Stimulated activated CD8-positive, alpha-beta memory T cell treated with anti-CD3 and anti-CD28 coated beads, Interleukin-7, amount 100 ng/mL, for 24 hours (primary cell): ENCODE results near the gene ARSB.
"Not testable (repeated sequence)": the region's sequence is repeated elsewhere in the genome, so short reads cannot be mapped to it uniquely, and the experiment has no call there.

Source experiments
- DNase-seq: peaks from one replicate; pipeline ENCODE4 v3.0.0-alpha.2; 2020; ENCODE audit warnings: low read depth

ARSB gene

GRCh38 chr5:78776637-78777036, 208.5 kb downstream of the ARSB start:
- no peak for DNase-seq

DNA sequence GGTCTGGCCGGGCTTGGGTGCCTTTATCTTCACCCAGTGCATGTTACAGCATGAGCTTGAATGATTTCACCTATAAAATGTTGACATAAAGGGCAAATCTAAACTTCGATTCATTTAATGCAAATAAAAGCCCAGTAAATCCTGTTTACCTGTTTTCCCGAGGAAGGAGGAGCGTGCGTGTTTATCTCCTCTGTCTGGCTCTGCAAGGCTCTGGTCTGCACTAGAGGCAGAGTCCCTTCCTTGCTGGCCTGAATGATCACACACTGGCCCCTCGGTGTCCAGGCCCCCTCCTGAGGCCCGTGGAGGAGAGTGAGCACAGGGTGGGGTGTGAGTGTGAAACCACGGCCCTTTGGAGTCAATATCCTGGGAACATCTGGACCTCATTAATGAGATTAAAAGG, 211.5 kb downstream of the ARSB start:
- DNase-seq, result no peak

DNA sequence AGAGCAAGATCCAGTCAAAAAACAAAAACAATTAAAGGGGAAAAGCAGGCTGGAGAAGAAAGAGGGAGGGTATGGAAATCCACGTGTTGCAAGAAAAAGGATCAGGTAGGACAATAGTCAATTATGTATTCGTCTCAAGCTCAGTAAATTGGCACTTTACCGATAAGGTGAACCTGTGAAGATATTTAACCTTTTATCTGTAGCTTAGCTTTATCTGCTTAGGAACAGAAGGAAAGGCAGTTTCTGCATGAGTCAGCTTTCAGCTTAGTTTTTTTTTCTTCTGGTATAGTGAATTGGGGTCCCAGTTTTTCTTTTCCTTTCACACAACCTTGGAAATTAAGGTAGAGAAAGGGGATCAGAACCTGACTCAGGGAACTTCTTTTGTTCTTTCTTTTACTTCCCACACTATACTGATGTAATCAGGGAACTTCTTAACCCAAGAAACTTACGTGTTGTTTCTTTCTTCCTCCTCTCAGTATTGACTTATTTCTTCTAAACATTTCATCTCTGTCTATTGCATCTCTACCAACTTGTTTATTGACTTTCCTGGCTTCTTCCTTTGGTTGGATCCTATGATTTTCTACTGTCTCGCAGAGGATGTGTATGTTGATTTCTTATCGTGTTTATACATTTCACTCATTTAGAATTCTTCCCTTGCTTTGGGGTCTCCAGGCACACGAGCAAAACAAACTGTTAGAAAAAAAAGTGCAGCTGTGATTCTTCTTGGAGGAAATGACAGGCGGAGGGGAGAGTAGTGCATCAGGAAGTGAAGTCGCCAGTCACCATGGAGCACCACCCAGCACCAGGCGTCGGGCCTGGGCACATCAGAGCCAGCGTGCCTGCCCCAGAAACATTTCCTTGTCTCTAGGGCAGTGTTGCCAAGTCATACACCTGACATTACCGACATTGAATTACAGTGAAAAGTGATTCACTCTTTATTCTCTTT, 213.6 kb downstream of the ARSB start:
- no peak for DNase-seq

- DNase-seq, result no peak
Measured at GRCh38 chr5:78768781-78769380, 216.2 kb downstream of the ARSB start.

- no peak for DNase-seq
Measured at GRCh38 chr5:78766412-78766762, 218.7 kb downstream of the ARSB start.

GRCh38 chr5:78765756-78766411, 219.2 kb downstream of the ARSB start:
- no peak for DNase-seq

DNA sequence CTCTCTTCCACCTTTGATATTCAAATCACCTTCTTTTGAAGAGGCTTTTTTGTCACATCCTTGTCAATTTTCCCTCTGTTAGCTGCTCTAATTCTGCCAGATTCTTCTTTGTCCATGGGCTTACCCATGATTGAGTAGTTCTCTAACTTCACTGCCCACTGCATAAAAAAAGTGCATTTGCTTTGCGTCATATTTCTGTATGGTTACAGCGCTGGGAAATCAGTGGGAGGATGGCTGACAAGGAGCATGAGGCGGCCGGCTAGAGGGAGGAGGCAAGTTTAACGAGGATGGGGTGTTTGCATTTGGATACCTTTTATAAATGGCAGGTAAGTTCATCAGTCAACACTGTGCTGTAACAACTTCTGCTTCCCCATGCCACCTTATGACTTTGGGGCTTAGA, 220.0 kb downstream of the ARSB start:
- DNase-seq, result no peak

- no peak for DNase-seq
Measured at GRCh38 chr5:78763659-78764189, 221.4 kb downstream of the ARSB start.

DNA sequence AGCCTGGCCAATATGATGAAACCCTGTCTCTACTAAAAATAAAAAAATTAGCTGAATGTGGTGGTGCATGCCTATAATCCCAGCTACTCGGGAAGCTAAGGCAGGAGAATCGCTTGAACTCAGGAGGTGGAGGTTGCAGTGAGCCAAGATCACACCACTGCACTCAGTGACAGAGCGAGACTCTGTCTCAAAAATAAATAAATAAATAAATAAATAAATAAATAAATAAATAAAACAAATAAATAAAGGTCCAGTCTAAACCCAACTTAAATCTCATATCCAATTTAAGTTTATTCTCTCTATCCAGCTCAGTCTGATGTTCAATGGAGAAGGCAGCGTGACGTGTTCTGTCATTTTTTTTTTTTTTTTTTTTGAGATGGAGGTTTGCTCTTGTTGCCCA, 222.4 kb downstream of the ARSB start:
- DNase-seq, result not testable (repeated sequence)

GRCh38 chr5:78761840-78762239, 223.3 kb downstream of the ARSB start:
- no peak for DNase-seq

GRCh38 chr5:78760770-78761169, 224.3 kb downstream of the ARSB start:
- no peak for DNase-seq

- DNase-seq, result no peak
Measured at GRCh38 chr5:78760366-78760765, 224.7 kb downstream of the ARSB start.

DNA sequence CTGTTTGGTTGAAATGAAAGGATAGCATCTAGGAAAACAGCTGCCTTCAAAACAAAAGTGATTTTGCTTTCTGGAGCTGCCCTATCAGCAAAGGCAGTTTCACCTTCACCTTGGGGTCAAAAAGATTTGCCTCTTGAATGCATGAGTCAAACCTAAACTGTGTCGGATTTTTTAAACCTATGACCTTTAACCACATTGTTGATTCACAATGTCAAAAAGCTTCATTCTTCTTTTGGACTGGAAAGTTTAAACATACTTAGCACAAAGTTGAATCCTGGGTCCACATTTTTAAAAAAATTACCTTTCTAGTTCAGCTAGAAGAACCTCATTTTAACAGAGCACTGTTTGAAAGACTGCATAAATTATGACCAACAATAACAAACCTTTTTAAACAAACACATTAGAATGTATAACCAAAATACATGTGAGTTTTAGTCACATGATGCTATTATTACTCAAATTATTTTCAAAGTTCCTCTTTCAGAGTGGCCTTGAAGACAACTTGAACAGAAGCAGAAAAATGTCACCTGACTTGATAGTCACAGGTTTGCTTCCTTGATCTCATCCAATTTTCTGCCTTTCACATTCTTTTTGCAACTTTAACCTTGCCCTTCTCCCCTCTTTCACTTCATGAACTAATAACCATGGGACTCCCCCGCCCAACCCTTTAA, 226.8 kb downstream of the ARSB start:
- no peak for DNase-seq

GRCh38 chr5:78757269-78758053, 227.6 kb downstream of the ARSB start:
- DNase-seq, result no peak

DNA sequence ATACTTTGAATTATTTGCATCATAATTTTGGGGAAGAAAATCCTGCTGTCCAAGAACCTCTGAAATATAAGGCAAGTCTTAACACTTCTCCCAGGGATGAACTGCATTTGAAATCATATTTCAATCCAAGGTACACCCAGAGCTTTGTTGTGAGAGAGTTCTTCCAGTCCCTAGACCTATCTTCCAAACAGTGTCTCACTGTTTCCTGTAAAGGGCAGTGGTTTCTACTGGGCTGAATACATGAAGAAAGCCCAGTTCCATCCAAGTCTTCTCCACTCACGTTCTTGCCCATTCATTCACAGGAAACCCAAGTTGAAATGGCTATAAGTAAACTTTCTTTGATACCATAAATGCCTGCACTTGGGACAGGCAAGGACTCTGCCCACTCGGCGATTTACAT, 228.3 kb downstream of the ARSB start:
- no peak for DNase-seq

DNA sequence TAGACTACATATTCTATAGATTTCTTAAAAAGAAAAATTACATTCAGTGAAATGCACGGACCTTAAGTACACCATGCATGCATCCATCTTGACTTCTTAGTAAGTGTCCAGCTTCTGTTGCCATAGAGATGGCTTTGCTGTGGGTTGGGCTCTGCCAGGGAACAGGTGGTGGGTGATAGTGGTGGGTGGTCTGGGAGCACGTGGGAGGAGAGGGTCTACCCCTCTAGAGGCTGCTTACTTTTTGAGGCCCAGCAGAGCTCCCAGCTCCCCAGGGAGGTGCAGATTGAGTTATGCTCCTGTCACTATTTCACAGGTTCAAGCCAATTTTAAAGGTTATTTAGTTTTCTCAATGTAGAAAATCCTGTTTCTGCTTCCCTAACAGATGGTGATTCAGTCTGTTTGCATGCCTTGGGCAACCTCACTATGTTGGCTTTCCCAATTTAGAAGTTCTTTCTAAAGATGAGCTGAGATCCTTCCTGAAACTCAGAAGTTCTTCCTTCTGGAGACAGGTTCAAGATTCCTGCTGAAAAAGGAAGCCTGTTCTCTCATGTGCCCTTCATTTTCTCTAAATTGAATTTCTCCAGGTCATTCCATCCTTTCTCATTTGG, 229.2 kb downstream of the ARSB start:
- DNase-seq, result no peak

GRCh38 chr5:78754655-78755054, 230.5 kb downstream of the ARSB start:
- no peak for DNase-seq

GRCh38 chr5:78753093-78753531, 232.0 kb downstream of the ARSB start:
- no peak for DNase-seq

DNA sequence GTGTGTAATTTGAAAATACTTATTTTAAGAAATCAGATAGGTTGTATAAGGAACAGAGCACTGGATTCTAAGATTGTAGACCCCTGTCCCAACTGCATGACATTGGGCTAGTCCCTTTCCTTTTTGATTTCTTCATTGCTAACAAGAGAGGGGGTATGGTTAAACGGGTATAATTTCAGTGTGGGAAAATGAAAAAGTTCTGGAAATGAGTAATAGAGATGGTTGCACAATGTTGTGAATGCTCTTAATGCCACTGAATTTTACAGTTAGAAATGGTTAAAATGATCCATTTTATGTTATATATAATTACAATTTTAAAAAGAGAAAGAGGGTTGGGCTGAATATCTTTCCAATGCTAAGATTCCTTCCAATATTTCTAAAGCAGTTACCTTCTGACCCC, 233.2 kb downstream of the ARSB start:
- no peak for DNase-seq

DNA sequence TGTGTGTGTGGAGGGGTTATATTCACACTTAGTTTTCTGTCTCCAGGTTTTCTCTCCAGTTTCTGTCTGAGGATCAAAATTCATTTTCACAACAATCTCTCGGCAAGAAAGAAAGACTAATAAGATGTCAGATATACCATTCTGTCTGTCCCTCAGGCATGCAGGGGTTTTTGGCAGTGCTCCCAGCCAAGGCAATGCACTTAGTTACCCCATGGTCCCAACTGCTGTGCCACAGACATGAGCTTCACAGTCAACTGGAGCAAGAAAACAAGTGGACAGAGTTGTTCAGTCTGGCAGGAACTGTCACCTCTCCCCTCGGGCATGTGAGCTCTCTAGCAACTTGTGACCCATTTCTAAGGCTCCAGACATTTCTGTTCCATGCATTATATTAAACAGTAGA, 234.8 kb downstream of the ARSB start:
- DNase-seq, result no peak
